DOHH2 (cell line): Measurements from ENCODE around the gene YDJC.
A peak's percentile ranks its signal among the peaks of the same experiment; 100 is the strongest.

Experiments used
- H3F3A ChIP-seq: fragments of 200-600 bp; sonication (generic), shearing (Covaris generic); 2 replicates; pipeline ENCODE4 v1.6.0; 2016; ENCODE audit warnings: antibody characterized with exemption, mild to moderate bottlenecking; ENCODE audit not compliant: control insufficient read depth, insufficient read depth
- H3K27ac ChIP-seq: fragments of 200-600 bp; sonication (generic); 2 replicates; pipeline ENCODE4 v1.5.1; 2014; ENCODE audit warnings: low read depth, mild to moderate bottlenecking, low read length, moderate library complexity
- H3K27me3 ChIP-seq: fragments of 200-600 bp; sonication (generic); 2 replicates; pipeline ENCODE4 v1.6.1; 2014; ENCODE audit warnings: mild to moderate bottlenecking, low read length, mixed read lengths; ENCODE audit not compliant: control insufficient read depth
- H3K36me3 ChIP-seq: fragments of 200-600 bp; sonication (generic); 2 replicates; pipeline ENCODE4 v1.6.1; 2014; ENCODE audit warnings: mild to moderate bottlenecking, low read length, moderate library complexity, mixed read lengths; ENCODE audit not compliant: control insufficient read depth
- H3K4me1 ChIP-seq: fragments of 200-600 bp; sonication (generic); 2 replicates; pipeline ENCODE4 v1.6.1; 2014; ENCODE audit warnings: mild to moderate bottlenecking, low read length, mixed read lengths; ENCODE audit not compliant: control insufficient read depth
- H3K4me2 ChIP-seq: fragments of 200-600 bp; sonication (generic); 2 replicates; pipeline ENCODE4 v1.6.0; 2014; ENCODE audit warnings: mild to moderate bottlenecking, low read length, moderate library complexity
- H3K4me3 ChIP-seq: fragments of 200-600 bp; sonication (generic); 2 replicates; pipeline ENCODE4 v1.5.1; 2014; ENCODE audit warnings: mild to moderate bottlenecking, low read length, mixed read lengths
- H3K79me2 ChIP-seq: fragments of 200-600 bp; sonication (generic); 2 replicates; pipeline ENCODE4 v1.6.1; 2014; ENCODE audit warnings: mild to moderate bottlenecking, low read length, mixed read lengths; ENCODE audit not compliant: control insufficient read depth
- H3K9me2 ChIP-seq: fragments of 200-600 bp; sonication (generic); replicated peaks from 2 replicates; pipeline ENCODE4 v1.6.1; 2014; ENCODE audit warnings: mild to moderate bottlenecking, low read length, mixed read lengths; ENCODE audit not compliant: control insufficient read depth
- H3K9me3 ChIP-seq: fragments of 200-600 bp; sonication (generic); 2 replicates; pipeline ENCODE4 v1.6.1; 2014; ENCODE audit warnings: antibody characterized with exemption, low read length, mixed read lengths; ENCODE audit not compliant: control insufficient read depth, insufficient read depth
- H4K20me1 ChIP-seq: fragments of 200-600 bp; sonication (generic); 2 replicates; pipeline ENCODE4 v1.6.0; 2014; ENCODE audit warnings: low read depth, mild to moderate bottlenecking, antibody characterized with exemption, low read length, moderate library complexity; ENCODE audit not compliant: control insufficient read depth, insufficient read depth
- CTCF ChIP-seq: fragments of 200-600 bp; sonication (generic); IDR thresholded peaks from one replicate; pipeline ENCODE4 v1.5.1; 2014; ENCODE audit warnings: antibody characterized with exemption, mild to moderate bottlenecking, low read depth, low read length; ENCODE audit not compliant: poor library complexity, severe bottlenecking
- EZH2phosphoT487 ChIP-seq: fragments of 200-600 bp; sonication (generic); IDR thresholded peaks from 2 replicates; pipeline ENCODE4 v1.6.1; 2017; ENCODE audit warnings: borderline replicate concordance, mild to moderate bottlenecking, antibody characterized with exemption, low read length, moderate library complexity, mixed read lengths

YDJC gene

GRCh38 chr22:21651521-21652009 is 21.7 kb upstream of the YDJC start:
- Histone ChIP-seq H3K4me1 (peaks cover 40% of the 10 kb centered on the region), H3K79me2 (peaks cover 20% of the 10 kb centered on the region), H3K4me2 (peak overlapping the region; percentile 82), H3K4me3 (peak overlapping the region; percentile 82), H3F3A (peaks cover 3% of the 10 kb centered on the region), H3K9me2 (no peaks in the 10 kb centered on the region), H3K36me3 (peaks cover 33% of the 10 kb centered on the region), H3K27ac (peak overlapping the region; percentile 65), H4K20me1 (no peaks in the 10 kb centered on the region), H3K27me3 (no peaks in the 10 kb centered on the region), H3K9me3 (no peaks in the 10 kb centered on the region)
- TF ChIP-seq EZH2phosphoT487: no peak

GRCh38 chr22:21650823-21651520 is 21.1 kb upstream of the YDJC start:
- Histone ChIP-seq H3K4me1 (peaks cover 44% of the 10 kb centered on the region), H3K79me2 (peaks cover 24% of the 10 kb centered on the region), H4K20me1 (peaks cover 4% of the 10 kb centered on the region; the same call in 1 of the 2 replicates), H3F3A (no peaks in the 10 kb centered on the region; the same call in 1 of the 2 replicates), H3K36me3 (peaks cover 39% of the 10 kb centered on the region), H3K4me2 (peak overlapping the region; percentile 82), H3K27ac (peak overlapping the region; percentile 65), H3K4me3 (peak overlapping the region; percentile 82), H3K27me3 (no peaks in the 10 kb centered on the region), H3K9me3 (no peaks in the 10 kb centered on the region), H3K9me2 (no peaks in the 10 kb centered on the region)
- TF ChIP-seq CTCF (no peak), EZH2phosphoT487 (no peak)

- TF ChIP-seq EZH2phosphoT487 (no peak), CTCF (no peak)
- H3K27ac ChIP-seq: no peak overlapping the region
- H3K4me2 ChIP-seq: peak overlapping the region; percentile 82
- no peaks in the 10 kb centered on the region; the same call in 1 of the 2 replicates for H3F3A ChIP-seq
- H3K9me3 ChIP-seq: no peaks in the 10 kb centered on the region
- peaks cover 24% of the 10 kb centered on the region for H3K79me2 ChIP-seq
- H3K36me3 ChIP-seq: peaks cover 39% of the 10 kb centered on the region
- H3K9me2 ChIP-seq: no peaks in the 10 kb centered on the region
- H3K27me3 ChIP-seq: no peaks in the 10 kb centered on the region
- H3K4me3 ChIP-seq: peak overlapping the region; percentile 82; the same call in 1 of the 2 replicates
- H4K20me1 ChIP-seq: peaks cover 4% of the 10 kb centered on the region; the same call in 1 of the 2 replicates
- peaks cover 44% of the 10 kb centered on the region for H3K4me1 ChIP-seq
These were observed 20.5 kb upstream of the YDJC start for GRCh38 chr22:21650280-21650679.
